ENCODE data around the gene HNRNPL.
"Not testable (repeated sequence)": the region's sequence is repeated elsewhere in the genome, so short reads cannot be mapped to it uniquely, and the experiment has no call there.

Gene HNRNPL

GRCh38 chr19:38849860-38850435, at the start of gene HNRNPL:
Gene HNRNPL (minus strand): TSS chr19:38849986. CDS start chr19:38849966, 20 bp downstream.
- peak; percentile 100 for DNase-seq

- DNase-seq = no peak
These were observed 49.1 kb upstream of the HNRNPL start for GRCh38 chr19:38898788-38899446.

- DNase-seq = no peak
These were observed 45.2 kb upstream of the HNRNPL start for GRCh38 chr19:38894968-38895367.

GRCh38 chr19:38893341-38893771, 43.6 kb upstream of the HNRNPL start:
- no peak for DNase-seq

GRCh38 chr19:38892841-38893240, 43.1 kb upstream of the HNRNPL start:
- no peak for DNase-seq

- DNase-seq = no peak
These were observed 42.0 kb upstream of the HNRNPL start for GRCh38 chr19:38891771-38892170.

- DNase-seq = no peak
These were observed 40.9 kb upstream of the HNRNPL start for GRCh38 chr19:38890686-38891085.

GRCh38 chr19:38889803-38890202, 40.0 kb upstream of the HNRNPL start:
- no peak for DNase-seq

GRCh38 chr19:38888876-38889275, 39.1 kb upstream of the HNRNPL start:
- DNase-seq = no peak

GRCh38 chr19:38884691-38885090, 34.9 kb upstream of the HNRNPL start:
- not testable (repeated sequence) for DNase-seq

GRCh38 chr19:38883286-38883685, 33.5 kb upstream of the HNRNPL start:
- no peak for DNase-seq

- no peak for DNase-seq
These were observed 31.3 kb upstream of the HNRNPL start for GRCh38 chr19:38880882-38881609.

- no peak for DNase-seq
These were observed 30.5 kb upstream of the HNRNPL start for GRCh38 chr19:38880076-38880881.

GRCh38 chr19:38879400-38879751, 29.6 kb upstream of the HNRNPL start:
- no peak for DNase-seq

GRCh38 chr19:38878575-38879399, 29.0 kb upstream of the HNRNPL start:
- DNase-seq = no peak

- DNase-seq = peak; percentile 80
These were observed 28.2 kb upstream of the HNRNPL start, which contains the start of gene RINL for GRCh38 chr19:38877781-38878574. Gene RINL (minus strand): TSS chr19:38878275. CDS start chr19:38876742, 1,533 bp downstream.

- DNase-seq = no peak
These were observed 26.0 kb upstream of the HNRNPL start for GRCh38 chr19:38875656-38876395.

GRCh38 chr19:38873400-38873799, 23.6 kb upstream of the HNRNPL start:
- not testable (repeated sequence) for DNase-seq

- no peak for DNase-seq
These were observed 20.8 kb upstream of the HNRNPL start for GRCh38 chr19:38870612-38871011.

- peak; percentile 97 for DNase-seq
These were observed 20.2 kb upstream of the HNRNPL start for GRCh38 chr19:38869836-38870607.

Measured in activated CD4-positive, alpha-beta T cell treated with anti-CD3 and anti-CD28 coated beads, Interleukin-10, Interleukin-2, amounts not matched to agents 100 ng/mL and 50 ng/mL, durations not matched to agents 16 hours and 8 hours (primary cell).